HG02763 (cell line): ENCODE data around the gene LRP2BP.

Source experiments
- ATAC-seq: cut with Tn5 transposase; IDR thresholded peaks from one replicate; pipeline ENCODE4 v1.9.1; 2021; ENCODE audit warnings: mild to moderate bottlenecking, moderate library complexity; ENCODE audit not compliant: unreplicated experiment

The LRP2BP gene

DNA sequence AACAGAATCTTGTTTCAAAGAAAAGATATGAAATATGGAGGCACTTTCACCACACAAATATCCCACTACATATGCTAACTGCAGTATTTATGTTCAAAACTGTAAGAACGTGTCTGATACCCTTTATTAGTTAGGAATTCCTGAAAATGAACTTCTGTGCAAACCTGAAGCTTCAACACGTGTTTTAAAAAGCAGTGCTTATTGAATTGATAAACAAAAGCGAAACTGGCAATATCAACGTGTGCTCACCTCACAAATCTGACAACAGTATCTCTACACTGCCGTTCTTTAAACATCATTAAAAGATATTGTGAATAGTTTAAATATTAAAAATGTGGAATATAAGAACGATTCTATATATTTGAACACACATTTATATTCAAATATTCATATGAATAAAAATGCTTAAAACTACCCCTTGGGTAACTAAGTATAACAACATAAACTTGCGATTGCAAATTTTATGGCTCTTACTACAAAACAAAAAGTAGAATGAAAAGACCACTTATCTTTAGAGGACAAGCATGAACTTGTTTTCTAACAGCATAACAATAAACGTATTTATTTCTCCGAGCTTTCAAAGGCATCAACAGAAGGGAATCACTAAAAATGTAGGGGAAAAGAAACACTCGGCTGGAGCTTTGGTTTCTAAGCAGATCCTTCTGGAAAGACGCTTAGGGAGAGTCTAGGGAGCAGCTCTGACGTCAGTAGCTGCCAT is at the start of gene LRP2BP:
LRP2BP (minus strand) TSS at position 687 of the 718 bp plus-strand sequence. CDS start 17,738 bp downstream, outside the sequence.
- no peak for ATAC-seq

DNA sequence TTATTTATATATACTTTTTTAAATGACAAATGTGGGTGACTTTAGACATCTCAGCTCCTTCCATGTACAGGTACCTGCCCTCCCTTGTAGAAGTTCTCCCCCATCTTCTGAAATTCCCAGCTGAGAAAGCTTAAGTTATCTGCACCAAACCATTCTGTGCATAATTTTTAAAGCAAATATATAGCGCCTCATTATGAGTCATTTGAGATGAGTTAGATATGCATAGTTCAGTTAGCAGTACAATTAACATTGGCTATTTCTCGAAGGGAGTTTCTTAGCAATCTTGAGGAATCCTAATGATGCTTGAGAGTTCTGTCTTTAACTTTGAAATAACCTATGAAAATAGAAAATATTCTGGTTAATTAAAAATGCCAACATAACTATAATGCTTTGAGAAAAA is 49.5 kb upstream of the LRP2BP start:
- no peak for ATAC-seq

DNA sequence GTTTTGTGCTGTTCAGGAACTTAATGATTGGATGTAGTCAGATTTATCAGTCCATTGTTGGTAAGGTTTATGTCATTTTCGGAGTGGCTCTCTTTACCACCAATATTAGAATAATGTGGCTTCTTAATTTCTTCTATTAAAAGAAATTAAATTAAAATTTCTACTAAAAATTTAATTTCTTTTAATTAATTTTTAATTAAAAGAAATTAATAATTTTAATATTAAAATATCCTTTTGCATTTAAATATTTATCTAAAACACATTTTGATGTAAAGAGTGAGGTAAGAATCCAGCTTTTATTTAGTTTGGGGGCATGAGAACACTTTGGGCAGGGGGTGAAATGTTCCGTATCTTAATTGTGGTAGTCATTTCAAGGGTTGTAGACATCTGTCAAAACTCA is 45.8 kb upstream of the LRP2BP start:
- no peak for ATAC-seq

DNA sequence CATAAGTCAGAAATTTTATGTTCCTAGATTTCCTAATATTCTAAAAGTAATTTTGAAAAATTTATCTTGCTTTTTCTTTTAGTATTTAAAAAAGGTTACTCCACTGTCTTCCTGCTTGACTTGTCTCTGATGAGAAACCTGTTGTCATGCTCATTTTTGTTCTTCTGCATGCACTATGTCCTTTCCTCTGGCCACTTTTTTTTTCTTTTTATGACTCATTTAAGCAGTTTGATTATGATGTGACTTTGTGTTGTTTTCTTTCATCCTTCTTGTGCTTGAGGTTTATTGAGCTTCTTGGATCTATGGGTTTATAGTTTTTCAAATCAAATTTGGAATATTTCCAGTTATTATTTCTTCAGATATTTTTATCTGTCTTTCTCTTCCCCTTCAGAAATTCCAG is 42.1 kb upstream of the LRP2BP start:
- no peak for ATAC-seq

DNA sequence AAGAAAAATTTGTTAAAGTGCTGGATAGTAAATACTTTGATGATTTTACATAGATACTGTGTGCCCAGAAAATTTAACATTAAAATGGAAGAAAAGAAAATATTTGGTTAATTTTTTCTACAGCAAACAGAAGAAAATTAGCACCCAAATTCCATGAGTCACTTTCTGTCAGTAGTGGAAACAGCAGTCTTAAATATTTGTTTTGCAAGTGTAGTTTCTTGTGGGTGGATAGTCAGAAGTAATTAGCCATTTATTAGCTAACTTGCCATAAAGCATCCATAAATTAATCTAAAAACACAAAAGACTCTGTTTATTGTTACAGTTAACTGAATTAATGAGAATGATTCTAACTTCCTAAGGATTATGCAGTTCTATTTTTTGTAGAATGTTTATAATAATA is 39.7 kb upstream of the LRP2BP start:
- ATAC-seq: no peak

DNA sequence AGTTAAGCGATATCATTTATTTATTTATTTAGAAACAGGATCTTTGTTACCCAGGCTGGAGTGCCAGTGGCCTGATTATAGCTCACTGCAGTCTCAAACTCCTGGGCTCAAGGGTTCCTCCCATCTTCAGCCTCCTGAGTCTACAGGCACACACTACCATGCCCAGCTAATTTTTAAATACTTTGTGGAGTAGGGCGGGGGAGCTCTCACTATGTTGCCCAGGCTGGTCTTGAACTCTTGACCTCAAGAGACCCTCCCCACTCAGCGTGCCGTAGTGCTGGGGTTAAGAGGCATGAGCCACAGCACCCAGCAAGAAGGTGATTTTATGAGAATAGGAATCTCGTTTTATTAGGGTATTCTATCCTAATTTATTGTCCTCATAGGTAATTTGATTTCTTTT is 33.9 kb upstream of the LRP2BP start:
- ATAC-seq: no peak

DNA sequence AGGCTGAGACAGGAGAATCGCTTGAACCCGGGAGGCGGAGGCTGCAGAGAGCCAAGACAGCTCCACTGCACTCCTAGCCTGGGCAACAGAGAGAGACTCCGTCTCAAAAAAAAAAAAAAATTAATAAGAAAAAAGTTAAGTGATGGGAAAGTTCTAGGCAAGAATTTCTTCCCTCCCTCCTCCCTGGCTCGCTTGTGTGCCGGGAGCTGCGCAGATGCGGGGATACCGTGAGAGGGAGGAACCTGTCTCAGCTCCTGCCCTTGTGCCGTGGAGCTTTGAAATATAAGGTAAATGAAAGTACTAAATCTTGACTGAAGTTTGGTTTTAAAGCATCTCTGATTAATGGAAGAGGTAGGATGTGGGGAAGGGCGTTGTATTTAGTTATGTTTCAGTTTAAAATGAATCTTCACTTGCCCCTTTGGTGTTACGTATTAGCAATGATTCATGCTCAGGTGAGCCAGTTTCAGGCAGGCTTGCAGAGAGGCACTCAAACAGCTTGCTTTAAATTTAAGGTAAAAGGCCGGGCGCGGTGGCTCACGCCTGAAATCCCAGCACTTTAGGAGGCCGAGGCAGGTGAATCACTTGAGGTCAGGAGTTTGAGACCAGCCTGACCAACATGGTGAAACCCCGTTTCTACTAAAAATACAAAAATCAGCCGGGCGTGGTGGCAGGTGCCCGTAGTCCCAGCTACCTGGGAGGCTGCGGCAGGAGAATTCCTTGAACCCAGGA is 31.4 kb upstream of the LRP2BP start:
- ATAC-seq: no peak

DNA sequence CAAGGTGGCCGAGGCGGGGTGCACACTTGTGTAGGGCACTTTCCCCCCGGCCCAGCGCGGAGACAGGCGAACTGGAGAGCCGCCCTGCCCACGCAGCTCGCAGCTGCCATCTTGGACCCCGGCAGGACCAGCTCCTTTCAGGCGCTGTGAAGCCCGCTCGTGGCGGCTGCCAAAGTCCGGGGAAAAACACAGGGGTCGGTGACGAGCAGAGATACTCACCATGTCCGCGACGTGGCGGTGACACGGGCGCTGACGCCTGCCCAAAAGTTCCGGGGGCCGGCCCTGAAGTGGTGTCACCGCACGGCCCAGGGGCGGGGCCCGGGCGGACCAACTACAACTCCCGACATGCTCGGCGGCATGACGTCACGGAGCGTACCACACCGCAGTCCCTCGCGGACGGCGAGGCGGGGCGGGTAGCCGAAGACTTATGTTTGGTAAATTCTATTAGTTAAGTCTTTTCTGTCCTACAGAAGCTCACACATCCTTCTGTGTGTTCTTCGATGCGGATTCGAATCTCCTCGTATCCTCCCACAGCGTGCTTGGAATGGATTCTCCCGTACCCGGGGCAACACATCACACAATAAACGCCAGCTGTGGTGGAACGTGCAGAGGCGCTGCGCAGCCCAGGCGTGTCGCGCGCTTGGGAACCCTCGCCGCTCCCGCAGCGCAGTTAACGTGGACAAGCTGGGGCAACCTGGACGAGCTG is 30.1 kb upstream of the LRP2BP start, which contains the start of gene UFSP2:
UFSP2 (minus strand) TSS at position 318 of the 706 bp plus-strand sequence; CDS start at position 222, 96 bp downstream.
- peak; percentile 95 for ATAC-seq

DNA sequence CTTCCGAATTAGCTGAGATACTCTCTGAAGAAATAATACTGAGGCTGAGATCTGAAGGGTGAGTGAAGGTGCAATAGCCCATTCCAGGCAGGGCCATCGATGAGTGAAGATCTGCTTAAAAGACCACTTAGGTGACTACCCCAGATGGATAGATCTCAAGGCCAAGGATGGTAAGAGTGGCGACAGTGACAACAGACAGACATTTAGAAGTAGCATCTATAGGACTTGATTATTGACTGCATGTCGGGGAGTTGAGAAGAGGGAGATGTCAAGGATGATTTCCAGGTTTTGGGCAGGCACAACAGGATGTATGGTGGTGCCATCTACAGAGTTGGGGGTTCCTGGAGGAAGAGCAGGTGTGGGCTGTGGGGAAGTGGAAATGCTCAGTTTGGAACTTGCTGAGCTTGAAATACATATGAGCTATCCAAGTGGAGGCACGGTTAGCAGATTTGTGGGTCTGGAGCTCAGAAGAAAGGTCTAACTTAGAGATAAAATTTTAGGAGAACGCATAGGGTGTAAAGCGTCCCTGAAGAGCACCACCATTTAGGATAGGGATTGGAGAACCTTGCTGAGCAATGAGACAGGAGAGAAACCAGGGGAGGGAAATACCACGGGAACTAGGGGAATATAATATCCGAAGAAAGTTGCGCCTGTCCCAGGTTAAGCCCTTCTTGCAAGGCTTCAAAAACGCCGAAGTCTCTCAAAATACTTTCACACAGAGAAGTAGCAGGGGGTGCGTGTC is 29.4 kb upstream of the LRP2BP start:
- ATAC-seq: no peak

DNA sequence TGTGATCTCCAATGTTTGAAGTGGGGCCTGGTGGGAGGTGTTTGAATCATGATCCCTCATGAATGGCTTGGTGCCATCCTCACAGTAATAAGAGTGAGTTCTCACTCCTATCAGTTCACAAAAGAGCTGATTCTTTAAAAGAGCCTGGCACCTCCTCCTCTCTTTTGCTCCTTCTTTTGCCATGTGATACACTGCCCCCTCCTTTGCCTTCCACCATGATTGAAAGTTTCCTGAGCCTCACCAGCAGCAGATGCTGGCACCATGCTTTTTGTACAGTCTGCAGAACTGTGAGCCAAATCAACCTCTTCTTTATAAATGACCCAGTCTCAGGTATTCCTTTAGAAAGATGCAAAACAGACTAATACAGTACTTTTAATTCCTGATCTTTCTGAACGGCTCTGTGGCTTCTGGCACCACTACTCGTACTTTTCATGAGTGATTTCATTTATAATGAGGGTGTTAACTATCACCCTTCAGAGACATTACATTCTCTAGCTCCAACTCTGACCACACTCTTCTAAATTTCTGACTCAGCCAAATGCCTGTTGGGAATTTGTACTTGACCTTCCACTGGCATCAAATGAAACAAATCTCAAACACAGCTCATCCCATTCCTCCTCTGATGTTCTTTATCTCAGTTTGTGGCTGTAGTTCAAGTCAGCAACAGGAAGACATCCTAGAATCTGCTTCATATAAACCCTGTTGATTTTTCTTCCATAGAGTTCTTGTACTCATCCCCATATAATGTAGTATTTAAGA is 25.8 kb upstream of the LRP2BP start:
- no peak for ATAC-seq

DNA sequence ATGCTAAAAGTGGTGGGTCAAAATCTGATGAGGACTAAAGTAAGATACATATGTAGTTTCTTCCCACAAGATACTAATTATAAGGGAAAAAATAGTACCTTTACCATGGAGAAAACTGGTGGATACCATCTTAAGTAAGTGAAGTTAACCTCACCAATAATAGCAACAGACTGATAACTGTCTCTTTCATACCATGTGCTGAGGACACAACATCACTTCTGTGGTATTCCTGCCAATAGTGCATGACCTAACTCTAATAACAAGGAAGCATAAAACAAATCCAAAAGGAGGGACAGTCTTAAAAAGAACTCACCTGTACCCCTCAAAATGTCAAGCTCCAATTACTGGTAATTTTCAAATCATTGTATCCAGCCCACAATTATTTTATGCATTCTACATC is 21.2 kb upstream of the LRP2BP start:
- ATAC-seq: no peak

DNA sequence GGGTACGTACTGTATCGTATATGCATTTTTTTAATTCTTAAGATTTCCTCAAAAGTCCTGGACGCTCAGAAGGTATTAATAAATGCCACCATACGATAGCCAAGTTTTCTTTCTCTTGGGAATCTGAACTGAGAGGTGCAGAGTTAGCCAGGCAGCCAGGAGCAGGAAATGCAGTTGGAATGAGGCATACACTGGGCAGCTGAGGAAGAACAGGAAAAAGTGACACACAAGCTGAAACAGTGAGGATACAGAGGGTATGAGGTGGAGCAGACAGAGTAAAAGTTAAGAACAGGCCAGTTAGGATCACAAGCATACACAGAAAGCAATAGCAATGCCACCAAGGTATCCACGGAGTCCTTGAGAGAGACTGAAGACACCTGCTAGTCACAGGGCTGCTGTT is 16.7 kb upstream of the LRP2BP start:
- ATAC-seq: no peak

DNA sequence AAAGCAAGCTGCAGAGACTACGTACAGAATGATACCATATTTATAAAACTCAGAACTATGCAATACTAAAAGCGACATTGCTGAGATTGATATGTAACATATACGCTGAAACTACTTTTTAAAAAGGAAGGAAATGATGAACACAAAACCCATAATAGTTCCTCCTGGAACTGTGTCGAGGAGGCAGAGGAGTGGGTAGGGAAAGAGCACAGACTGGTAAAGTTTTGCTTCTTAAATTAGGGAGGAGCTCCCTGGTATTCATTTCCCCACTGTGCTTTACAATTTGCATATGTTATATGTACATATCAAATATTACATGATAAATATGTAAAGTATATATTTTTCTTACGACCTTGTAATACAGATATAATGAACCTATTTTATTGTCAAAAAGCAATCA is 16.1 kb upstream of the LRP2BP start:
- ATAC-seq: no peak

DNA sequence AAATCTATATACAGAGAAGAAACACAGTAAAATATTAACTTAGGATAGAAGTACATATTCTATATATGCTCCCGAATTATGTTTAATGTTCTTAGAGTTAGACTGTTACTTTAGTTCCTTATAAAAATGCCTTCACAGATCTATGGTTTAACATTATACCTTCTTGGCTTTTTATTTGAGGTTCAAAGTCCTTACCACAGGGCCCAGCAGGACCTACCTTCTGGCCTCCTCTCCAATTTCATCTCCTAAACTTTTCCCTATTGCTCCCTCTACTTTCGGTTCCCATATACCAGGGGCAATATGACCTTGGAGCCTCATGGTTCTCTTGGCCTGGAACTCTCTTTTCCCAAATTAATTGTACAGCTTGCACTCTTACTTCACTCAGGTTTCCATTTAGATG is 12.7 kb upstream of the LRP2BP start:
- ATAC-seq: no peak

DNA sequence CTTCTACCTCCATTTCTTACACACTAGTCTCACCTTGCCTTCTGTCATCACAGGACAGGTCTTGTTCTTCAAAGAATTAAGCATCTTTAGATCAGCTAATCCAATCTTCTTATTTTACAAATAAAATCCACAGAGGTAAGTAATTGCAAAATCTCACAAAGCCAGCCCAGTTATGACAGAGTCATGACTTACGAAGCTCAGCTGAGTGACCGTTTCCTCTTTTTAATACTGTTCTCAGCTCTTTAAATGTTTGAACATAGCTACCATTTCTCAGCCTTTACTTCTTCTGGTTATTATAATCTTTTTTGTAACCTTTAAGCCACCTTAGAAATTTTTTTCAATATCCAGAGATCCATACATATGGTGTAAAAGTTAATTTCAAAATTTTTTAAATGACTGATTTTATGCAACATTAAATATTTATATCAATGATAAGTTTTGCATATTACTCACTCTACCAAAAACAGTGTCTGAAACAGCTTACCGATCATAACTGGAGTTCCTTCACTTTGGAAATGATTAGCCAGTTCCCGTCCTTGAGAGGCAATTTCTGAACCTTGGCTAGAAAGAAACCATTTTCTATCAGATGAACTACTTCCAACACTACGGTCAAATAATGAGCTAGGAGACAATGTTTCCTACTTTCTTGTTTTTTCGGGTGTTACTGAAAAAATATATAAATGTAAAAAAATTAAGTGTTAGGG is 9.7 kb upstream of the LRP2BP start:
- ATAC-seq: no peak

DNA sequence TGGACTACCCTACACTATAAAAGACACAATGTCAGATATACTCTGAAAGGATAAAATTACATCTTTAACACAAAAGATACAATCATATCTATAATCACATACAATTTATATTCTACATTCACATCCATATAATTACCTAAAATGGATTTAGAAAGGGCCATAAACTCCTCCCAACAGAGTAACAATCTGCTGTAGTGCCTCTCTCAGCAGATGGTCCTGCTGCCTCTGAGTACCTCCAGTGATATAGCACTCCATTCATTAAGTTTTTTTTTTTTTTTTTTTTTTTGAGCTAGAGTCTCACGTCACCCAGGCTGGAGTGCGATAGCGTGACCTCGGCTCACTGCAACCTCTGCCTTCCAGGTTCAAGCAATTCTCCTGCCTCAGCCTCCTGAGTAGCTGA is 8.3 kb upstream of the LRP2BP start:
- ATAC-seq: no peak

DNA sequence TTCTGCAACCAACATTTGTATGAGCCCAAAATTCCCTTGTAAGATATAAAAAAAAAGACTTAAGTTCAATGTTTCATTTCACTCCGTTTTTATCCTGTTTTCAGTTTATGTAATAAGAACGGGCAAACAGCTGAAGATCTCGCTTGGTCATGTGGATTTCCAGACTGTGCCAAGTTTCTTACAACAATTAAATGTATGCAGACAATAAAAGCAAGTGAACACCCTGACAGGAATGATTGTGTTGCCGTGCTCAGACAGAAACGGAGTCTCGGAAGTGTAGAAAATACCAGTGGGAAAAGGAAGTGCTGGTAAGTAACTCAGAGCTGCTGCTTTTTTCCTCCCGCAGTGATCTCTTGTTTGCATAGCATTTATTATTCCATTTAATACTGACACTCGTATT is 3.7 kb upstream of the LRP2BP start:
- no peak for ATAC-seq

DNA sequence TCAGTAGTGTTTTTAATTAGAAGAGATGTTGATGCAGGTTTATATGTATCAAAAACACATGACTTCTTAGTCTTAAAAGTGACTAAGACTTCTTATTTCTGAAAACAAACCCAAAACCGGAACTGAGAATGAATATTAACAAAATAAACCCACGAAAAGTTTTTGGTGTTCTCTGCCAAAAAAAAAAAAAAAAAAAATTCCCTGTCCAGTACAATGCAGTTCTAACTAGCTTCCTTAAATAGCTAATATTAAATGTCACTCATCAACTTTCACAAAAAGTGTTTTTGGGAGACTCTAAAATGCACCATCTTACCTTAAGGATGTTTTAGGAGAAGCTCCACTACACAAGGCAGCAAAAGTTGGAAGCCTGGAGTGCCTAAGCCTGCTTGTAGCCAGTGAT is 2.9 kb upstream of the LRP2BP start:
- no peak for ATAC-seq

DNA sequence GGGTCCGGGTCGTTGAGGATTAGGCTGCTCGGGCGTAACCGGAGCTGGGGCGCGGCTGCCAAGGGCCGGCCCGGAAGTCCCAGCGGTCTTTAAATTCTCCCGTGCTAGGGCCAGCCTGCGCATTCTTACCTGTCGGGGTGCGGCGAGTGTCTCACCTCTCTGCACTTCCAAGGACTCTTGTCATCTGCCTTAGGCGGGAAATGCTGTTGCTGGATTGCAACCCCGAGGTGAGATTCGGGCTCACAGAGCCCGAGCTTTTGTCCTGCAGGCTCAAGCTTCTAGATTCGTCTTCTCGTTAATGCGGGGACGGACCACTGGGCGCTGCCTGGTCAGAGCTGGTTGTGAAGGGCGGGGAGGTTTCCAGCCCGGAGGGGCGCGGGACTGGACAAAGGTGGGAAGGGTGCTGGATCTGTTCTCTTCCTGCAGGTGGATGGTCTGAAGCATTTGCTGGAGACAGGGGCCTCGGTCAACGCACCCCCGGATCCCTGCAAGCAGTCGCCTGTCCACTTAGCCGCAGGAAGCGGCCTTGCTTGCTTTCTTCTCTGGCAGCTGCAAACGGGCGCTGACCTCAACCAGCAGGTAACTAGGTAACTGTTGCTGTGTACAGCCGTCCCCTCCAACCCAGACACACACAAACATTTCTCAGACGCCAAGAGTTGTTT is 1.1 kb upstream of the LRP2BP start, which contains the start of gene ANKRD37:
ANKRD37 (plus strand) TSS at position 118 of the 662 bp plus-strand sequence; CDS start at position 201, 83 bp downstream.
- no peak for ATAC-seq
